Measurements from ENCODE around the gene SKAP1. TPM values are rescaled to one million over a fixed set of nuclear protein-coding genes. Genes with fewer than 3 reads are reported as not detected.

SKAP1 gene
- total RNA-seq, 2 donors from 2014 or later, result 136 to 138 TPM

DNA sequence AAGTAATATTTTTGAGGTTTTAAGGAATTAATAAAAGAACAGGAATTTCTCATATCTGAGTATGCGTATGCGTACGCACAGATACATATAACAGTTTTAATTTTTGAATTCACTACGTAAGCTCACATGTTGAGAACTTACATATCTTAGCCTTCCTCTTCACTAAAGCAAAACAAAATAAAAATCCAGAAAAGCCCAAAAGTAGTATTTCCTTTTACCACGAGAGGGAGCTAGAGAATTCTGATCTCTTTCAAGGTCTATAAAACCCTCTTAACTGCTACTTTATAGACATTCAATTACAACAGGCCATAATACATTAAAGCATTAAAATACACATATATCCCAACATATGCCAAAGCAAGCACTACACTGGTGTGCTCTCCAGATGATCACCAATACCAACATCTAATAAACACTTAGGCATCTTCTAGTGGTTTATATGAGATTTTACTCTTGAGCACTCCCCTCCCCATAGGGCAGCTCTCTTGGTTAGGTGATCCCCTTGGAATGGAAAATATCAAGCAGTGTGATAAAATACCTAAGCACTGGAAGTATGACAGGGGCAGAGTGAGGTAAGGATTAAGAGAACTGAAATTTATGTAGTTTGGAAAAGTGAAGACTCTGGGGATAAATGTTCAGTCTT is 94.0 kb downstream of the SKAP1 start:
- Mint-ChIP-seq H3K4me3 (peak overlapping the region; percentile 21), H3K27me3 (no peaks in the 10 kb centered on the region), H3K36me3 (ENCODE audit: low read depth) (no peaks in the 10 kb centered on the region), H3K4me1 (peaks cover 10% of the 10 kb centered on the region), H3K27ac (no peak overlapping the region)
- H3K9me3 ChIP-seq (ENCODE audit: control insufficient read depth, low read length, poor library complexity, severe bottlenecking), result no peaks in the 10 kb centered on the region
- DNase-seq, result no peak
- peak; percentile 54 for ATAC-seq

DNA sequence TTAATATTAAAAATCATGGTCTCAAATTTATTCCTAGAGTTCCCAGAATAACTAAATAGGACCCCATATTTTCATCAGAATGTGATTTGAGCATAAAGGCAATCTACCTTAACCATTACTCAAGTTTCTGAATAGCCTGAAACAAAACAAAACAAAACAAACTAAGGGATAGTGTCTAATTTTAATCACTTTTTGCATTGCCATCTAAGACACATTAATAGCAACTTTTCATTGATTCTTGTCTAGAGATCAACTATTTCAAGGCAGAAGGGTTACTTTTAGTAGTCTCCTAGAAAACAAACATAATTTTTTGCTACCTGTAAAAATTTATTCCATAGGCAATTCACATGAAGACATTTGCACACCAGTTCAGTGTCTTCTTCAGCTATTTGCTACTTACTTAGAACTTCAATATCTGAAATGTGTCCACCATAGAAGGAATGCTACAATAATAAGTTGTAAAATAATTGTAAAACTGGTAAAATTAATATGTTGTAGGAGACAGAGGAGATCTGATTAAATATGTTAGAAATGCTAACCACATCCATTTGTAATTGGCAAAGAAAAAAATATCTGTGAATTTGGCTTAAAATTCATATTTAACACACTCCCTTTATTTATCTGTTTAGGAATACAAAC is 94.7 kb downstream of the SKAP1 start:
- no peaks in the 10 kb centered on the region for H3K9me3 ChIP-seq (ENCODE audit: control insufficient read depth, low read length, poor library complexity, severe bottlenecking)
- Mint-ChIP-seq H3K36me3 (ENCODE audit: low read depth) (no peaks in the 10 kb centered on the region), H3K27ac (no peak overlapping the region), H3K4me3 (no peak overlapping the region), H3K4me1 (peaks cover 15% of the 10 kb centered on the region), H3K27me3 (no peaks in the 10 kb centered on the region)
- no peak for ATAC-seq
- no peak for DNase-seq

DNA sequence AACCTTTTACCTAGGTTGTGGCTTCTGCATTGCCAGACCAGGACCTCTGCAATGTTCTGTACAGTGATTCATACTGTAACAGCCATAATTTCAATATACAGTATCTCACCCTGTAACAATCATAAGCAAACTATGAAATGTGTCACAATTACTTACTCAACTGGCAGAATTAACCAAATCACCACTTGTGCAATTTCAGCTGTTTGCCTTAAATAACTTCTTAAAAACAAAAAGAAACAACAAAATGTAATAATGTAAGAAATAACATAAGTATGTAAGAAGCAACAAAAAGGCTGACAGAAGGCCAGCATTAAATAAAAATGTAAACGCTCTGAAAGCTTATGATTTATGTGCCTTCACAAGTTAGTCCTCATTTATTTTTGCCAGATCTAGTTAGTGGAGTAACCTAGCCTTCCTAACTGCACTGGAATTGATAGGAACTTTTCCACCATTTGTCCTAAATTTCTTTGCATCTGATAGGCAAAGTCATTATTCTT is 96.9 kb downstream of the SKAP1 start:
- H3K27ac Mint-ChIP-seq, result peak overlapping the region; percentile 29
- peaks cover 20% of the 10 kb centered on the region for H3K4me1 Mint-ChIP-seq
- no peaks in the 10 kb centered on the region for H3K9me3 ChIP-seq (ENCODE audit: control insufficient read depth, low read length, poor library complexity, severe bottlenecking)
- no peak overlapping the region for H3K4me3 Mint-ChIP-seq
- ATAC-seq (no peak), DNase-seq (no peak)
- no peaks in the 10 kb centered on the region for H3K27me3 Mint-ChIP-seq
- H3K36me3 Mint-ChIP-seq (ENCODE audit: low read depth), result no peaks in the 10 kb centered on the region

DNA sequence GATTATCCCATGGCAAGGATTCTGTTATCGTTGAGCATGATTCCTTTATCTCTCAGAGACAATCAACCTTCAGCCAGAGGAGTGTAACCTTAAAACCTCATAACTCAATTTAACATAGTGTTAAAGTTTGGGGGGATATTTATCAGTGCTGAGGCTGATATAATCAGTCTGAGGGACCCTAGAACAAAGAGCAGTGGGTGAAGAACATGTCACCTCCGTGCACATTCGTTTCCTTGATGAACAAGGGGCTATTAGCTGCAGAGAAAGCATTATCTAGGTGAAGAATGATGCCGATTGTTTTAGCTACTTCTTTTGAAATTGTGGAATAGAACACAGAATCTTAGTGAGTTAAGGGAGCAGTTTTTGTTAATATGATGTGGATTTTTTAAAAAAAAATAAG is 99.1 kb downstream of the SKAP1 start:
- Mint-ChIP-seq H3K27me3 (no peaks in the 10 kb centered on the region), H3K4me3 (no peak overlapping the region), H3K27ac (no peak overlapping the region), H3K4me1 (peaks cover 11% of the 10 kb centered on the region), H3K36me3 (ENCODE audit: low read depth) (no peaks in the 10 kb centered on the region)
- DNase-seq (no peak), ATAC-seq (no peak)
- no peaks in the 10 kb centered on the region for H3K9me3 ChIP-seq (ENCODE audit: control insufficient read depth, low read length, poor library complexity, severe bottlenecking)

DNA sequence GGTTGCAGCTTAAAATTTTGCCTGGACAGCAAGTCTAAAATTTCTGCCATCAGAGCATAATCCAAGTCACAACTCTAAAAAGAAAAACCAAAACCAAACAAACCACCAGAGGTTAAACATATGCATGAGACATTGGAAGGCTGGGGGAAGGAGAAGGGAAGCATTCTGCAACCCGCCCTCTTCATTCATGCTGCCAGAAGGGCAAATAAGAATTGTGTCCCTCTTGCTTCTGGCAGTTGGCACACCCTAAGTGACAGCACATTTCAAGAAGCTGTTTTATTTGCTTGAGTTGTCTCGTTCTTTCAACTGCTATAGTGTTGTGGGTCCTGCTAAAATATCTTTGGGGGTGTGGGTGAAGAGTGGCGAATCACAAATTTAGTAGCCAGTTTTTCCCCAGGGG is 99.6 kb downstream of the SKAP1 start:
- ATAC-seq, result no peak
- H3K9me3 ChIP-seq (ENCODE audit: control insufficient read depth, low read length, poor library complexity, severe bottlenecking), result no peaks in the 10 kb centered on the region
- Mint-ChIP-seq H3K4me3 (no peak overlapping the region), H3K27me3 (no peaks in the 10 kb centered on the region), H3K27ac (no peak overlapping the region), H3K4me1 (peaks cover 10% of the 10 kb centered on the region), H3K36me3 (ENCODE audit: low read depth) (no peaks in the 10 kb centered on the region)
- no peak for DNase-seq

DNA sequence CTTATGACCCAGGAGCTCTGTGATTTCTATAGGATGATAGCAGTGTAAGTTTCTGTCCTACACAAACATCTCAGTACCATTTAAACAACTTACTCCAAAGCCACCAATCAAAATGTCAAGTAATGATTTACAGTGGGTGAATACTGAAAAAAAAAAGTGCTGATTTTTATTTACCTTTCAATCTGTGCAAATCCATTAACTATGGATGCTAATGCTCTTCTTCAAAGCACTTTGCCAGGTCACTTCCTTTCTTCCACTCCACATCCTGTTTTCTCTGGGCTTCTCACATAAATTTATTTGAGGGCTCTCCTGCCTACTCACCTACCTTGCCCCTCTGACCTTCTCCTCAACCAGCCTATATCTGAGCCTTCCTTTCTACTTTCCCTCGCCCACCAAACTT is 101.6 kb downstream of the SKAP1 start:
- ATAC-seq (no peak), DNase-seq (no peak)
- no peaks in the 10 kb centered on the region for H3K27me3 Mint-ChIP-seq
- no peaks in the 10 kb centered on the region for H3K9me3 ChIP-seq (ENCODE audit: control insufficient read depth, low read length, poor library complexity, severe bottlenecking)
- H3K4me1 Mint-ChIP-seq, result peaks cover 12% of the 10 kb centered on the region
- no peaks in the 10 kb centered on the region for H3K36me3 Mint-ChIP-seq (ENCODE audit: low read depth)
- H3K27ac Mint-ChIP-seq, result no peak overlapping the region
- H3K4me3 Mint-ChIP-seq, result no peak overlapping the region

DNA sequence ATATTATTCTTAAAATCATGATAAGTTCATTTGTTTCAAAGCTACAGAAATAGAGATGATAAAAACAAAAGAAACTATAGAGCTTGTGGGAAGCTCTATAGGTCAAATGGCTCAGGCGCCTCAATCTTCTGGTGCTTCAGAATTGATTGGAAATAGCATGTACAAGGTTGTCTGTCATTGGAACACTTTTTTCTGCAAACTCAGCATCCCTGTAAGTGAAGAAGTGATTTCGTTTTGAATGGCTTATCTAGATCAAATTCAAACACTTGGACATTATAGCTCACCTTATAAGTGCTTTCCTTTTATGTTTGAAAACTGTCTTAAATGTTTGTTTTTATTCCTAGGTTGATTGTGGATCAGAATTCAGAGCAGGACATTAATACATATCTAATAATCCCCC is 103.7 kb downstream of the SKAP1 start:
- Mint-ChIP-seq H3K36me3 (ENCODE audit: low read depth) (peaks cover 2% of the 10 kb centered on the region), H3K27ac (no peak overlapping the region)
- ATAC-seq, result no peak

DNA sequence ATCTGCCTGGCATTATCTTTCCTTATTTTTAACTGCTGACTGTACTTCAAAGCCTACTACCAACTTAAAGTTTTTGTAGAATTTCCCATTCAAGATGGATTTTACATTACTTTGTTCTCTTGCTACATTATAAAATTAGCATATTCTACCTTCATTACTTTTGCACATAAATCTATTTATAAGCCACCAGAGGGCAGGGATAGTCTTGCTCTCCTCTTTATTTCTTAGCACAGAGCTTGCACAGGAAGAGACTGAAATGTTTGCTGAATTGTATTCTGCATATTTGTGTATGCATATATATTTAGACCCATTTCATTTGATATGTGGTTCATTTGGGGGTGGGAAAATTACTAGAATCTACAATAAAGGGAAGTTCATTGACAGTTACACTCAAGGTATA is 108.0 kb downstream of the SKAP1 start:
- peak overlapping the region; percentile 65 for H3K27ac Mint-ChIP-seq
- H3K4me1 Mint-ChIP-seq, result peaks cover 34% of the 10 kb centered on the region
- H3K27me3 Mint-ChIP-seq, result no peaks in the 10 kb centered on the region
- peaks cover 2% of the 10 kb centered on the region for H3K36me3 Mint-ChIP-seq (ENCODE audit: low read depth)
- DNase-seq, result no peak
- H3K9me3 ChIP-seq (ENCODE audit: control insufficient read depth, low read length, poor library complexity, severe bottlenecking), result no peaks in the 10 kb centered on the region
- H3K4me3 Mint-ChIP-seq, result no peak overlapping the region
- ATAC-seq, result no peak

More for the DNA sequence above, 103.7 kb downstream of the SKAP1 start:
- no peak for DNase-seq
- Mint-ChIP-seq H3K4me3 (no peak overlapping the region), H3K4me1 (peaks cover 26% of the 10 kb centered on the region), H3K27me3 (no peaks in the 10 kb centered on the region)
- H3K9me3 ChIP-seq (ENCODE audit: control insufficient read depth, low read length, poor library complexity, severe bottlenecking), result no peaks in the 10 kb centered on the region

DNA sequence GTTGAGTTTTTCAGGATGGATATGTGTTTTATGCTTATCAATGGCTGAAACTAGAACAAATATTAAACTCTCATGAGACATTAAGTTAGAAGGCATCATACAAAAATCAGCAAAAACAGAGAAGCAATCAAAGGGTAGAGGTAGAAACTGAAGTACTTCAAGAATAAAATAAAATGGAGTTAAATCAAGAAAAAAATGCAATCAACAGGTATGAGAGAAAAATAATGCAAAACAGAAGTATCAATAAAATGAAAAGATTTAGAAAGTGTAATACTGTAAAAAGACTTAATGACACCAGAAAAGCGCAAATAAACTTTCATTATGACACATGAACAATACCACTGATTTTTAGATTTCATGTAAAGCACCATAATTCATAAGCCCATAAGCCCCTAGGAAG is 112.3 kb downstream of the SKAP1 start:
- Mint-ChIP-seq H3K27ac (peak overlapping the region; percentile 54), H3K4me3 (no peak overlapping the region), H3K4me1 (peaks cover 40% of the 10 kb centered on the region), H3K27me3 (no peaks in the 10 kb centered on the region), H3K36me3 (ENCODE audit: low read depth) (peaks cover 7% of the 10 kb centered on the region)
- DNase-seq (no peak), ATAC-seq (no peak)
- H3K9me3 ChIP-seq (ENCODE audit: control insufficient read depth, low read length, poor library complexity, severe bottlenecking), result no peaks in the 10 kb centered on the region

DNA sequence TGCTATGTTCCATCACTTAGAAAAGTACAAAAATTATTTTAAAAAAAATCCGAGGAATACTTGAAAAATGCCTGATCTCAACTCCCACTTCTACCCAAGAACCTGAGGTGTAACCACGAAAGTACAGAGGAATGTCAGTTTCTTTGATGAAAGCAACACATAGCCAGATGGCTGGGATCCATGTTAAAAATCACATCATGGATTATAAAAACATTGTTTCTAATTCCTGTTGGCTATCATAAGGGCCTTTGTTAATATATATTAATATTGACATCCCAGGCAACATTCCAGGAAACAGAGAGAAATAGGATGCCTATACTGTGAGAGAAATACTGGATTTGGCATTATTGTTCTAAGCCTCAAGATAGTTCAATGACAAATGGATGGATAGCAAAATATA is 115.3 kb downstream of the SKAP1 start:
- Mint-ChIP-seq H3K27ac (no peak overlapping the region), H3K4me1 (peaks cover 30% of the 10 kb centered on the region), H3K36me3 (ENCODE audit: low read depth) (peaks cover 4% of the 10 kb centered on the region), H3K27me3 (no peaks in the 10 kb centered on the region), H3K4me3 (no peak overlapping the region)
- no peaks in the 10 kb centered on the region for H3K9me3 ChIP-seq (ENCODE audit: control insufficient read depth, low read length, poor library complexity, severe bottlenecking)
- ATAC-seq (no peak), DNase-seq (no peak)

DNA sequence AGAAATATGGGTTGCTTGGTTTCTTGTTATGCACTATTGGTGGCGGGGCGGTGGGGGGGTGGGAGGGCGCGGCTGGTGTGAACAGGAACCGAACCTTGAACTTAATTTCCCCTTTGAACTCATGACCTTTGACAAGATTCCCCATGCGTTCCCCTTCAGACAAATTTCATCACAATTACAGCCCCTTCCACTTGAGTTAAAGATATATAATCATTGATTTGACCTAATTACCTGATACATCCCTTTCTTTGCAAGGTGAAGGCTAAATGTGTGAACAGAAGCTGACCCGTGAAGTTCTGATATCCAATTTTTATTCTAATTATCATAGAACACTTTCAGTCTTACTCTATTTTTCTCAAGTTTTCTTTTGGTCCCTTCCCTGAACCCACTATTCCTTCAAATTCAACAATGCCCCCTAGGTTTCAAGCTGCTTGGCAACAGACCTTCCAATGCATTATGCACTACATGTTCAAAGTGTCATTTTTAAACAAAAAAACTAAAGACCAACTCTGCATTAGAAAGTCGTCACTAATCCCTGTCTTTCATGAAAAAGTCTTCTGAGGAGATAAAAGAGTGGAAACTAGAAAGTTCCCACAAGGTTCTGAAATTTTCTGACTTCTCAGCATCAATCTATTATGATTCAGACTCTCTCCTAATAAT is 116.8 kb downstream of the SKAP1 start:
- Mint-ChIP-seq H3K4me1 (peaks cover 20% of the 10 kb centered on the region), H3K4me3 (no peak overlapping the region), H3K27ac (peak overlapping the region; percentile 14), H3K36me3 (ENCODE audit: low read depth) (peaks cover 4% of the 10 kb centered on the region), H3K27me3 (no peaks in the 10 kb centered on the region)
- DNase-seq, result no peak
- H3K9me3 ChIP-seq (ENCODE audit: control insufficient read depth, low read length, poor library complexity, severe bottlenecking), result no peaks in the 10 kb centered on the region
- ATAC-seq, result no peak

DNA sequence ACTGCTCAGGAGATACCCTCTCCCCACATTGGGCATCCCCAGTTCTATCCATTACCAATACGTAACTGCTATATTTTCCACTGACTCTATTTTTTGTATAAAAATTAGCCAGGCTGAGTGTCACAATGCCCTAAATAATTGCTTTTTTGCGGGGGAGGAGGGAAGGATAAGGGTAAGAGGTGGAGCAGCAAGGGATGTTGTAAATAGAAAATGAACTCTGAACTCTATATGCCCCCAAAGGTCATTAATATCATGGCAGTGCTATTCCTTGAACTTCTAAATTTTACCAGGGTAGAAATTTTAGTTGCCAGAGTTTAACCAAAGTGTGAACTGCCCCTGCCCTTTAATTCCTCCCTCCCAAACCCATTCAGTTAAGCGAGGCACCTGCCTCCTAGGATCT is 118.7 kb downstream of the SKAP1 start:
- H3K4me3 Mint-ChIP-seq, result no peak overlapping the region
- no peaks in the 10 kb centered on the region for H3K27me3 Mint-ChIP-seq
- no peak overlapping the region for H3K27ac Mint-ChIP-seq
- H3K36me3 Mint-ChIP-seq (ENCODE audit: low read depth), result peaks cover 3% of the 10 kb centered on the region
- DNase-seq (no peak), ATAC-seq (no peak)
- peaks cover 15% of the 10 kb centered on the region for H3K4me1 Mint-ChIP-seq
- H3K9me3 ChIP-seq (ENCODE audit: control insufficient read depth, low read length, poor library complexity, severe bottlenecking), result no peaks in the 10 kb centered on the region

DNA sequence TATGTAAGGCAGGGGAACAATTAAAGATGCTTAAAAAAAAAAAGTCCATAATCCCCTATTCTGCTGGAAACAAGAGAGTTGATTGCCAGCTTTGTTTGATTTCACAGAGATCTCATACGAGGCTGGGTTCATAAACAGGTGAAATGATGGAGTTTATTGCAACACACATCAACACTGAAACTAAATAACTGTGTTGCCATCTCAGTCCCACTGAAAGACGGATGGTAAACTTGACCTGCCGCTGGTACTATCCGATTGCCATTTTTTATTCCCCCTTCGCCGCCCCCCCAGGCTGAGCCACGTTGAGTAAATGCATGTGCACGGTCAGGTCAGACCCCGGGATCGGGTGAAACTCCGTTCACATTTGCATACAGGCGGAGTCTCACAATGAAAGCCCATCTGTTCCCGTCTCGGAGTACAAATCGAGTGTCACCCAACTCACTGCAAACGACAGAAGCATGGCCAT is 119.2 kb downstream of the SKAP1 start:
- H3K4me1 Mint-ChIP-seq, result peaks cover 16% of the 10 kb centered on the region
- ATAC-seq (no peak), DNase-seq (no peak)
- H3K36me3 Mint-ChIP-seq (ENCODE audit: low read depth), result no peaks in the 10 kb centered on the region
- H3K4me3 Mint-ChIP-seq, result no peak overlapping the region
- no peak overlapping the region for H3K27ac Mint-ChIP-seq
- no peaks in the 10 kb centered on the region for H3K9me3 ChIP-seq (ENCODE audit: control insufficient read depth, low read length, poor library complexity, severe bottlenecking)
- no peaks in the 10 kb centered on the region for H3K27me3 Mint-ChIP-seq

Data from T-helper 17 cell (primary cell).